ENCODE measurements around the gene TMEM72. TPM values are rescaled to one million over a fixed set of nuclear protein-coding genes. Genes with fewer than 3 reads are reported as not detected.

Gene TMEM72
- total RNA-seq, 1 donor from 2014 or later, result not detected

GRCh38 chr10:44961230-44961571 is 50.1 kb downstream of the TMEM72 start:
- intact Hi-C loops (cut with DNase I), result no loop called here
- no peak for DNase-seq (ENCODE audit: low spot score)

GRCh38 chr10:44961931-44962750 is 51.0 kb downstream of the TMEM72 start:
- intact Hi-C loops (cut with DNase I), result no loop called here
- no peak for DNase-seq (ENCODE audit: low spot score)

- intact Hi-C loops (cut with DNase I), result no loop called here
- DNase-seq (ENCODE audit: low spot score), result no peak
These were observed 52.0 kb downstream of the TMEM72 start for GRCh38 chr10:44962870-44963738.

GRCh38 chr10:44963772-44964633 is 52.9 kb downstream of the TMEM72 start:
- DNase-seq (ENCODE audit: low spot score), result peak; percentile 86
- intact Hi-C loops (cut with DNase I), result no loop called here

GRCh38 chr10:44965104-44965503 is 54.0 kb downstream of the TMEM72 start:
- DNase-seq (ENCODE audit: low spot score), result no peak
- intact Hi-C loops (cut with DNase I), result loop anchor here (5.0 kb wide), 1 partner anchor 37 kb away; the partner anchor contains the start of gene ZNF22

- no peak for DNase-seq (ENCODE audit: low spot score)
- intact Hi-C loops (cut with DNase I), result loop anchor here (5.0 kb wide), 1 partner anchor 37 kb away; the partner anchor contains the start of gene ZNF22
These were observed 54.5 kb downstream of the TMEM72 start for GRCh38 chr10:44965651-44966097.

- intact Hi-C loops (cut with DNase I), result loop anchor here (5.0 kb wide), 1 partner anchor 36 kb away; the partner anchor contains the start of gene ZNF22
- no peak for DNase-seq (ENCODE audit: low spot score)
These were observed 55.1 kb downstream of the TMEM72 start for GRCh38 chr10:44966129-44966815.

GRCh38 chr10:44966816-44967509 is 55.8 kb downstream of the TMEM72 start:
- intact Hi-C loops (cut with DNase I), result loop anchor here (5.0 kb wide), 1 partner anchor 35 kb away; the partner anchor contains the start of gene ZNF22
- no peak for DNase-seq (ENCODE audit: low spot score)

GRCh38 chr10:44967616-44968015 is 56.5 kb downstream of the TMEM72 start:
- intact Hi-C loops (cut with DNase I), result loop anchor here (5.0 kb wide), 1 partner anchor 35 kb away; the partner anchor contains the start of gene ZNF22
- no peak for DNase-seq (ENCODE audit: low spot score)

GRCh38 chr10:44968091-44968490 is 57.0 kb downstream of the TMEM72 start:
- no peak for DNase-seq (ENCODE audit: low spot score)
- intact Hi-C loops (cut with DNase I), result loop anchor here (5.0 kb wide), 1 partner anchor 34 kb away; the partner anchor contains the start of gene ZNF22

GRCh38 chr10:44968500-44969400 is 57.6 kb downstream of the TMEM72 start:
- intact Hi-C loops (cut with DNase I), result loop anchor here (5.0 kb wide), 1 partner anchor 34 kb away; the partner anchor contains the start of gene ZNF22
- DNase-seq (ENCODE audit: low spot score), result no peak

- DNase-seq (ENCODE audit: low spot score), result no peak
- intact Hi-C loops (cut with DNase I), result loop anchor here (5.0 to 10.0 kb wide), 2 partner anchors 32 to 95 kb away; partner anchors contain the start of gene ZNF22
These were observed 58.7 kb downstream of the TMEM72 start for GRCh38 chr10:44969854-44970253.

- no peak for DNase-seq (ENCODE audit: low spot score)
- intact Hi-C loops (cut with DNase I), result loop anchor here (10.0 kb wide), 1 partner anchor 96 kb away; no protein-coding TSS in a partner anchor
These were observed 59.8 kb downstream of the TMEM72 start for GRCh38 chr10:44970812-44971395.

- intact Hi-C loops (cut with DNase I), result loop anchor here (10.0 kb wide), 1 partner anchor 97 kb away; no protein-coding TSS in a partner anchor
- no peak for DNase-seq (ENCODE audit: low spot score)
These were observed 60.3 kb downstream of the TMEM72 start for GRCh38 chr10:44971434-44971833.

GRCh38 chr10:44971935-44972757 is 61.0 kb downstream of the TMEM72 start:
- intact Hi-C loops (cut with DNase I), result loop anchor here (10.0 kb wide), 1 partner anchor 97 kb away; no protein-coding TSS in a partner anchor
- DNase-seq (ENCODE audit: low spot score), result no peak
